Activated CD8-positive, alpha-beta memory T cell treated with anti-CD3 and anti-CD28 coated beads, Interleukin-2, amount 10 ng/mL, durations not matched to agents 7 days and 5 days (primary cell): ENCODE data around the gene UBASH3A. TPM values are rescaled to one million over a fixed set of nuclear protein-coding genes. Genes with fewer than 3 reads are reported as not detected.

Source experiments
- ATAC-seq: fragments of 150-1000 bp; cut with Tn5 transposase; one replicate; pipeline ENCODE4 v1.10.0; 2021; ENCODE audit warnings: moderate library complexity
- CTCF ChIA-PET: fragments of 350-600 bp; sonication (Branson Sonifier 250); formaldehyde crosslinking; loops from one replicate; lab custom pipeline; 2021; ENCODE audit warnings: antibody characterized with exemption; lab: Charles Lee
- DNase-seq: peaks from one replicate; pipeline ENCODE4 v3.0.0-alpha.2; 2020
- H3K27ac Mint-ChIP-seq: one replicate; pipeline ENCODE4 v1.8.0; 2021; ENCODE audit warnings: mild to moderate bottlenecking, mixed read lengths
- H3K27me3 Mint-ChIP-seq: one replicate; pipeline ENCODE4 v1.8.0; 2021; ENCODE audit warnings: mixed read lengths
- H3K36me3 Mint-ChIP-seq: one replicate; pipeline ENCODE4 v1.8.0; 2021; ENCODE audit warnings: mild to moderate bottlenecking, mixed read lengths
- H3K4me1 Mint-ChIP-seq: one replicate; pipeline ENCODE4 v1.8.0; 2021; ENCODE audit warnings: mixed read lengths
- H3K4me3 Mint-ChIP-seq: one replicate; pipeline ENCODE4 v1.8.0; 2021; ENCODE audit warnings: mild to moderate bottlenecking, moderate library complexity, mixed read lengths
- H3K9me3 Mint-ChIP-seq: one replicate; pipeline ENCODE4 v1.8.0; 2022; ENCODE audit warnings: low read depth, mixed read lengths
- total RNA-seq, 2 experiments: library from RNA; stranded (reverse); gene quantifications; one replicate each; pipeline ENCODE4 v1.2.3, GENCODE V29; 2021

The UBASH3A gene
- total RNA-seq, 2 experiments from 2014 or later, result 75.3 to 89.5 TPM

DNA sequence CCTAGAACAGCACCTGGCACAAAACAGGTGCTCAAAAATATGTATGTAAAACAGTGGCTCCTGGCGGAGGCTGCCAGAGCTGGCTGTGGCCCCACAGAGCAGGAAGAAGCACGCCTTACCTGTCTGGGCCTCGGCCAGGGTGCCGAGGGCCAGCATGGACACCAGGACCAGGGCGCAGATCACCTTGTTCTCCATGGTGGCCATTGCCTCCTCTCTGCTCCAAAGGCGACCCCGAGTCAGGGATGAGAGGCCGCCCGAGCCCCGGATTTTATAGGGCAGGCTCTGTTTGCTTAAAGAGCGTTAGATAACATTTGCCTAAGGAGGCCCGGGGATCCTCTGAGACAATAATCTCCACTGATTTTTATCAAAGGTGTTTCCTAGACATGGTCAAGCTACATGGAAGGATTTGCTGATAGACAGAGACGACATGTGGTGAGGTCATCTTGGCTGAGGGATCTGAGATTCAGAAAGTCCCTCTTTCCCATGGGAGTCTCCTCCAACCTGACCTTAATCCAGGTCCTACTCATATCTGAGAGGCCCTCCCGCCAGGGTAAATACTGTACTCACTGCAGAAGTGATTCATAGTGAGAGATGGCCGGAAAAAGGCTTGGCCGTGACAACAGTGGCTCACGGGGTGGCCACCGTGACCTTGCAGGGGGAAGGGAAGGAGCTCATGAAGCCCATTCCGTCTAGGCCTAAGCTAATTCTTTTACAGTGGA is 37.3 kb upstream of the UBASH3A start, which contains the start of gene TFF1:
TFF1 (minus strand) TSS at position 244 of the 719 bp plus-strand sequence; CDS start at position 204, 40 bp downstream.
- DNase-seq (no peak), ATAC-seq (no peak)
- H3K9me3 Mint-ChIP-seq, result no peaks in the 10 kb centered on the region
- H3K27ac Mint-ChIP-seq, result no peak within 1 kb of the TSS
- no peaks in the 10 kb centered on the region for H3K36me3 Mint-ChIP-seq
- H3K4me1 Mint-ChIP-seq, result peaks cover 11% of the 10 kb centered on the region
- CTCF ChIA-PET, result interaction anchor here (1.0 to 1.9 kb wide), 3 partner anchors 15 to 56 kb away, joined by 4 to 5 read pairs (median 4); no protein-coding TSS in a partner anchor
- peaks cover 14% of the 10 kb centered on the region for H3K27me3 Mint-ChIP-seq
- H3K4me3 Mint-ChIP-seq, result no peak within 1 kb of the TSS

DNA sequence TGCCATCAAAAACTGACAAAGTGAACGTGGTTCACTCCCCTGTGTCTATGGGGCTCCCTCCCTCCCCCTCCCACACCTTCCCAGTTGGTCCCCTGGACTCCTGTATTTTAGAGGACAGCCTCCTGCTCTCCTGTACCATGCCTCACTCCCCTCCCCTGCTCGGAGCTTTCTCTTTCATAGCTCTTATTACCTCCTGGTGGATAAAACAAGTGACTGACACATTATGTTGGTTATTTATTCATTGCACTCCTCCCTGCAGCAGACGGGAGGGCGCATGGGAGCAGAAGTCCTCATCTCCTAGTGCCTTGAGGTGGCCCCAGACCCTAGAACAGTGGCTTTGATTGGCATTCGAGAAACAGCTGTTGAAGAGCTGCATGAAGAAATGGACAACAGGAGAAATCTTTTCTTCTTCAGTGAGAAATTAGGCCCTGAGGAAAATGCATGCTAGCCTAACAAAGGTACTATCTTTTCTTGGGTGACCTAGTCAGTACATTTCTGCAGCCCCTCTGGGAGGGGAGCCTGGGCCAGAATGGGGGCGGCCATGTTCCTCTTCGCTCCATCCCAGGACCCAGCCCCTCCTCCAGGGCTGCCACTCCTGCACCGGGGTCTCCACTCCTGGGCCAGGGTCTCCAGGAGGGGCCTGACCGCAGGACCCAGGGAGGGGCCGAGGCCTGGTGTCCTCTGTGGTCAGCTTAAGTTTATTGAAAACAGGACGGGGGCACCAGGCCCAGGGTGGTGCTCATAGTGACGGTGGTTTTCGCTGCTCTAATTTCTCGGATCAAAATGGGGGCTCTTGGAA is 36.1 kb upstream of the UBASH3A start:
- H3K36me3 Mint-ChIP-seq, result peaks cover 3% of the 10 kb centered on the region
- peaks cover 12% of the 10 kb centered on the region for H3K4me1 Mint-ChIP-seq
- H3K9me3 Mint-ChIP-seq, result no peaks in the 10 kb centered on the region
- DNase-seq (no peak), ATAC-seq (no peak)
- H3K4me3 Mint-ChIP-seq, result no peak overlapping the region
- H3K27ac Mint-ChIP-seq, result no peak overlapping the region
- peaks cover 10% of the 10 kb centered on the region for H3K27me3 Mint-ChIP-seq
- CTCF ChIA-PET, result interaction anchor here (0.8 to 1.9 kb wide), 4 partner anchors 14 to 57 kb away, joined by 3 to 5 read pairs (median 4); no protein-coding TSS in a partner anchor

DNA sequence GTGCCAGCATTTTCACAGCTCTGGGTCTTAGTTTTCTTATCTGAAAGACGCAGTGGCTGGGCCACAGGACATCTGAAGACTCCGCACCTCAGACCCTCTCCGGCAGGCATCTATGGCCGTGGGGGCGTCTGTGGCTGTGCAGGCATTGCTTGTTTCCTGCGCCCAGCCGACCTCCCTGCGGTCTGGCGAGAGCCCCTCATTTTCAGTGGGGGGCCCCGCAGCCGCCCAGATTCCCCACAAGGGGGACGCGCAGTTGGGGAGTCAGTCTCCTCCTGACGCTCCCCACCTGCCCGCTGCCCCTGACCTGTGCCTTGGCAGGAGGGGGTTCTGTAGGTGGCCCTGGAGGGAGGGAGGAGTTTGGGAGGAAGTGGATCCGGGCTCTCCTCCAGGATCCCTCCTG is 33.9 kb upstream of the UBASH3A start:
- Mint-ChIP-seq H3K9me3 (no peaks in the 10 kb centered on the region), H3K4me1 (peaks cover 27% of the 10 kb centered on the region), H3K36me3 (peaks cover 3% of the 10 kb centered on the region), H3K27me3 (no peaks in the 10 kb centered on the region), H3K27ac (no peak overlapping the region), H3K4me3 (no peak overlapping the region)
- ATAC-seq (no peak), DNase-seq (no peak)
- CTCF ChIA-PET, result no interaction called here

DNA sequence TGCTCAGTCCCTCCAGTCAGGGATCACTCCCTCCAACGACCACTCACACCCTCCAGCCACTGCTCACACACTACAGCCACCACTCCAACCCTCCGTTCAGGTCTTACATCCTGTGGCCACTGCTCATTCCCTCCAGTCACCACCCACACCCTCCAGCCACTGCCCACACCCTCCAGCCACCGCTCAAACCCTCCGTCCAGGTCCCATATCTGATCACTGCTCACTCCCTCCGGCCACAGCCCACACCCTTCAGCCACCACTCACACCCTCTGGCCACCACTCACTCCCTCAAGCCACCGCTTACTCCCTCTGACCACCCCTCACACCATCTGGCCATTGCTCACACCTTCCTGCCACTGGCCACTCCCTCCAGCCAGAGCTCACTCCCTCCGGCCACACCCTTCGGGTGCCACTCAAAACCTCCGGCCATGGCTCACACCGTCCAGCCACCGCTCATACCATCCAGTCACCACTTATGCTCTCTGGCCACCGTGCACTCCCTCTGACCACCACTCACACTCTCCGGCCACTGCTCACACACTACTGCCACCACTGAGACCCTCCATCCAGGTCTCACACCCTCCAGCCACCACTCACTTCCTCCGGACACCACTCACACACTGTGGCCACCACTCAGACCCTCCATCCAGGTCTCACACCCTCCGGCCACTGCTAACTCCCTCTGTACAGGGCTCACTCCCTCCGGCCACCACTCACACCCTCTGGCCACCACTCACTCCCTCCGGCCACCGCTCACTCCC is 32.6 kb upstream of the UBASH3A start:
- Mint-ChIP-seq H3K36me3 (peaks cover 3% of the 10 kb centered on the region), H3K9me3 (no peaks in the 10 kb centered on the region), H3K27me3 (no peaks in the 10 kb centered on the region), H3K27ac (peak overlapping the region; percentile 37), H3K4me1 (peaks cover 31% of the 10 kb centered on the region), H3K4me3 (no peak overlapping the region)
- ATAC-seq, result no peak
- CTCF ChIA-PET, result interaction anchor here (1.9 kb wide), 1 partner anchor 11 kb away, joined by 5 read pairs; no protein-coding TSS in a partner anchor
- no peak for DNase-seq

DNA sequence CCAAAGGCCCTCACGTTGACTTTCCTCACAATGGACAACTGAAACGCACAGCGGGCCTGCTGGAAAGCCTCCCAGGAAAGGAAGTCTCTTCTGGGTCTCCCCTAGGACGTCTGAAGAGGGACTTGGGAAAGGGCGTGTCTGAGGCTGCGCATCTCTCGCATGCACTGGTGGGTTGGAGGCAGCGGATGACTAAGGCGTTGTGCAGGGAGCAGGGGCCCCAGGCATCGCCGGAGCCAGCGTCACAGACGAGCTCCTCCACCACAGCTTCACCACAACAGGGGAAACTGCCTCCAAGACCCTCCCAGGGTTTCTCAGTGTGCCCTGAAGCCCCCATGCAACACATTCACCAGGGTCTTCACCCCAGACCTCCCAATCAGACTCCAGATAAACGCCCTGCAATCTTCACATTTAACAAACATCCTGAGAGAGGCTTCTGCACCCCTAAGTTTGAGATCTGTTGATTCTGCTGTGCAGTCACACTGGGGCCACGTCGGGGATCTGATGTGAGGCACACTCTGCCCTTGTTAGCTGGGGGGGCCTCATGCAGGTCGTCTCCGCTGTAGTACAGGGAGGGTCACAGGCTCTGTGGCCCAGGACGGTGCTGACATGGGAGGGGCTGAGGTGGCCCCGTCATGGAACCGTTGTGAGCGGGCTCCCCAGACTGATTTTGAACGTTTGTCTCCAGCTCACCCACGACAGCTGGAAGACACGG is 30.4 kb upstream of the UBASH3A start:
- H3K9me3 Mint-ChIP-seq, result no peaks in the 10 kb centered on the region
- H3K27me3 Mint-ChIP-seq, result no peaks in the 10 kb centered on the region
- H3K36me3 Mint-ChIP-seq, result peaks cover 3% of the 10 kb centered on the region
- peak overlapping the region; percentile 73 for H3K27ac Mint-ChIP-seq
- DNase-seq (peak; percentile 66), ATAC-seq (peak; percentile 70)
- H3K4me1 Mint-ChIP-seq, result peaks cover 26% of the 10 kb centered on the region
- no peak overlapping the region for H3K4me3 Mint-ChIP-seq
- CTCF ChIA-PET, result interaction anchor here (1.0 kb wide), 2 partner anchors 40 to 51 kb away, joined by 3 to 5 read pairs; no protein-coding TSS in a partner anchor

DNA sequence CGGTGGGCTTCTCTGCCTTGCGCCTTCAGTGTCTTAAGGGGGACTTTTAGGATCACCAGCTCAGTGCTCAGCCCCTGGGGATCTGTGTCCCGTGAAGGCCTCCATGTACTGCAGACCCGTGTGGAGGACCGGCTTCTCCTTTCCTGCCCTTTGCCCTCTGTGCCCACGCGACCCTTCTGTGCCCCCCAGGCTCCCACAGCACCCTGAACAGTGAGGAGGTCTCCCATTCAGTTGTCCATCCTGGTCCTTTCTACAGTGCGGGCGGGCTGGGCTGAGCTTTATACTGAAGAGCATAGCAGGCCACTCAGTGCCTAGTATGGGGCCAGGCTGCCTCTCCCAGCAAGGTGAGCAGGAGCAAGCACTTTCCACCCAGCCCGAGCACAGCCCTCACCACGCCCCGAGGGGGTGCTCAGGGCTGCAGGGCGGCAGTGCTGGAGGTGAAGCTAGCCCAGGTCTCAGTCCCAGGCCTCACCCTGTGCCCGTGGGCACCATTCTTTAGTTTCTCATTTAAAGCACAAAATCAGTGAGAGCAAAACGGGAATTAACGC is 29.7 kb upstream of the UBASH3A start:
- ATAC-seq, result peak; percentile 32
- no peaks in the 10 kb centered on the region for H3K9me3 Mint-ChIP-seq
- peaks cover 3% of the 10 kb centered on the region for H3K36me3 Mint-ChIP-seq
- CTCF ChIA-PET, result interaction anchor here (0.7 to 1.9 kb wide), 5 partner anchors 29 to 153 kb away, joined by 3 to 9 read pairs (median 3); no protein-coding TSS in a partner anchor
- H3K4me1 Mint-ChIP-seq, result peaks cover 25% of the 10 kb centered on the region
- no peaks in the 10 kb centered on the region for H3K27me3 Mint-ChIP-seq
- peak overlapping the region; percentile 73 for H3K27ac Mint-ChIP-seq
- no peak for DNase-seq
- H3K4me3 Mint-ChIP-seq, result no peak overlapping the region

DNA sequence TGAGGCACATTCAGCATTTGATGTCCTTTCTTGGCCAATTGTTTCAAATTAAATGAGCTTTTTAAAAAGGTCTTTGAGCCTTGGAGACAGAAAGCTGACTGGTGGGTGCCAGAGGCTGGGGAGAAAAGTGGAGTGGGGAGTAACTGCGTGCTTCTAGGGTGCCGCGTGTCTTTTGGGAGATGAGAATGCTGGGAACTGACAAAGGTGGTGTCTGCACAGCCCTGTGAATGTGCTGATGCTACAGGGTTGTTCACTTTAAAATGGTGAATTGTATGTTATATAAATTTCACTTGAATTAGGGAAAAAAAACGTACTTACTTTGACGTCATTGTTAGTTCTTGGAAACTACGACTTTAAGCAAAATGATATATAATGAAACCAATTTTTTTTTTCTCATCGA is 29.2 kb upstream of the UBASH3A start:
- Mint-ChIP-seq H3K27ac (peak overlapping the region; percentile 73), H3K36me3 (peaks cover 3% of the 10 kb centered on the region), H3K4me3 (no peak overlapping the region), H3K9me3 (no peaks in the 10 kb centered on the region), H3K27me3 (no peaks in the 10 kb centered on the region), H3K4me1 (peaks cover 25% of the 10 kb centered on the region)
- CTCF ChIA-PET, result interaction anchor here (0.7 to 1.9 kb wide), 3 partner anchors 29 to 152 kb away, joined by 3 to 9 read pairs (median 3); no protein-coding TSS in a partner anchor
- no peak for DNase-seq
- peak; percentile 35 for ATAC-seq

DNA sequence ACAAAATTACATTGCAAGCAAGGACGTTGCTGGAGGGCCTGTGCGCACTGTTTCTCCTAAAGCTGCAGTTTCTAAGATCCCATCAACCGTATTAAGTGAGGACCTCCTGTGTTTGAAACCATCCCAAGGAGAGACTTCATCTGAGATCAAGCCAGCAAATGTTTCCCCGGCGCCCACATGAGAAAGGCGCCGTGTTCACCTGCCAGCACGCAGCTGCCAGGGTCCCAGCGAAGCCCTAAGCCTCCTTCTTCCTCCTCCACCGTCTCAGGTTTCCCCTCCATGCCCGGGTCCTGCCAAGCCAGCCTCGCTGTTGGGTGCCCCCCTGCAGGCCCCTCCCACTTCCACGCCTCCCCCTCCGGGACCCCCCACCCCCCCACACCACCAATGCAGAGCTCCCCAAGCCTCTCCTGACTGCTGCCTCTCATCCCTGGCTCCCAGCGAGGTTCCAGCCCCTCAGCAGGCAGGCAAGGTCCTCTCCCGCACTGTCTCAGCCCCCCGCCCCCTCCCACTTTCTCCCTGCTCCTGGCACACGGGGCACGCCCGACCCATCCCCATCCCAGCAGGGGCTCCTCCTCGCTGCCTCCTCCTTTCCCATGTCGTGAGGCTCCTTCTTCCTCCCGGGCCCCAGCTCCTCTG is 28.7 kb upstream of the UBASH3A start:
- DNase-seq, result no peak
- peaks cover 25% of the 10 kb centered on the region for H3K4me1 Mint-ChIP-seq
- peak; percentile 37 for ATAC-seq
- CTCF ChIA-PET, result interaction anchor here (0.7 to 1.9 kb wide), 5 partner anchors 17 to 229 kb away, joined by 3 to 9 read pairs (median 3); no protein-coding TSS in a partner anchor
- H3K27ac Mint-ChIP-seq, result peak overlapping the region; percentile 73
- H3K27me3 Mint-ChIP-seq, result no peaks in the 10 kb centered on the region
- H3K9me3 Mint-ChIP-seq, result no peaks in the 10 kb centered on the region
- no peak overlapping the region for H3K4me3 Mint-ChIP-seq
- peaks cover 3% of the 10 kb centered on the region for H3K36me3 Mint-ChIP-seq

DNA sequence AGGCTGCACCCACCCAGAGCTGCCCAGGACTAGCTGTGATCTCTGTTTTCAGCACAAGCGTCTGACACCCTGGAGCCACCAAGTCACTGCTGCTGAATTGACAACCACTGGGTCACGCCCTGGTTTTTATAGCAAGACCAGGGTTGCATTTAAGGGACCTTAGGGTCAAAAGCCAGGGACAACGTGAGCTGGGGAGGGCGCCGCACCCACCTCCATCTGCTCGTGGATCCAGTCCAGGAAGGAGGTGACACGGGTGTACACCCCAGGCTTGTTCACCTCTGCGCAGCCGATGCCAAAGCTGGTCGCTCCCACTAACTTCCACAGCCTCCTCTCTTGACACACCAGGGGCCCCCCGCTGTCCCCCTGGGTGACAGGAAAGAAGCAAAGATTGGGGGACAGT is 28.2 kb upstream of the UBASH3A start:
- no peaks in the 10 kb centered on the region for H3K9me3 Mint-ChIP-seq
- ATAC-seq (no peak), DNase-seq (no peak)
- no peak overlapping the region for H3K4me3 Mint-ChIP-seq
- H3K36me3 Mint-ChIP-seq, result peaks cover 3% of the 10 kb centered on the region
- no peak overlapping the region for H3K27ac Mint-ChIP-seq
- CTCF ChIA-PET, result interaction anchor here (1.0 to 1.9 kb wide), 3 partner anchors 17 to 230 kb away, joined by 3 to 9 read pairs (median 3); no protein-coding TSS in a partner anchor
- H3K27me3 Mint-ChIP-seq, result no peaks in the 10 kb centered on the region
- H3K4me1 Mint-ChIP-seq, result peaks cover 25% of the 10 kb centered on the region

DNA sequence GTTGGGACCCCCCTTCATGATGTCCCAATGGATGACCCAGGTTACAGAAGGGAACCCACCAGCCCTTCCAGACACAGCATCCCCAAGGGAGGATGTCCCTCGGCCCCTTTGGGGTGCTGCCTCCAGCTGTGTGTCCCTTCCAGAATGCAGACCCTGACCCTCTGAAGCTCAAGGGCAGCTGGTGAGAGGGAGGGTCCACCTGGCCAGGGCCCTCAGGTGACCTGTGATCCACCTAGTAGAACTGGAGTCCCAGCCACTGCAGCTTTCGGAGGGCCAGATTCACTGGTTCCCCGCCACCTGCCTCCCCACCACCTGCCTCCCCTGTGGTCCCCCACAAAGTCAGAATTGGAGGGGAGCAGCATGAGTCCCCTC is 27.8 kb upstream of the UBASH3A start:
- no peaks in the 10 kb centered on the region for H3K27me3 Mint-ChIP-seq
- H3K4me1 Mint-ChIP-seq, result peaks cover 25% of the 10 kb centered on the region
- H3K27ac Mint-ChIP-seq, result no peak overlapping the region
- no peaks in the 10 kb centered on the region for H3K9me3 Mint-ChIP-seq
- no peak overlapping the region for H3K4me3 Mint-ChIP-seq
- H3K36me3 Mint-ChIP-seq, result peaks cover 3% of the 10 kb centered on the region
- DNase-seq (no peak), ATAC-seq (no peak)
- CTCF ChIA-PET, result interaction anchor here (1.0 to 1.9 kb wide), 3 partner anchors 16 to 230 kb away, joined by 3 to 9 read pairs (median 3); no protein-coding TSS in a partner anchor

DNA sequence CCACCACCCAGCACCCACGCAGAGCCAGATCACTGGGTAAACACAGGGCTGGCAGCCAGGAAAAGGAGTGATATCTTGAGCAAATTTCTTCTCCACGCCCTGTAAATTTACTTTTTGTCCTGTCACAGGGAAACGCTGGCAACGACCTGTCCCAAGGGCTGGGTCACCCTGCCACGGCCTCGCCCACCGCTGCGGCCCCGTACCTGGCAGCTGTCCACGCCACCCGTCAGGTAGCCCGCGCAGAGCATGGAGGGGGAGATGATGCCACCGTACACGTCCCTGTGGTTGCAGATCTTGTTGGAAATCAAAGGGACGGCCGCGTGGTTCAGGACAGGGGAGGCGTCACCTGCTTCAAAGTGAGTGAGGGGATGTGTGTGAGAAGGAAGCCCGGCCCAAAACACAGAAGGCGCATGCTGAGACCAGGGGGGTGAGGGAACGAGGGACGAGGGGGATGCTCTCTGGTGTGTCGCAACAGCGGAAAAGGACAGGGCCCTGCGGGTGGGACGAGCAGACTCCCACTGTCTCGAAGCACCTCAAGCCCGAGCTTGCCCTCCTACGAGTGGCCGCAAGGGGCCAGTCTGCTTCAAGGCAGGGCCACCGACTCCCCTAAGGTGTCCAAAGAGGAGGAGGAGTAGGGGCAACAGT is 27.2 kb upstream of the UBASH3A start:
- H3K36me3 Mint-ChIP-seq, result peaks cover 4% of the 10 kb centered on the region
- CTCF ChIA-PET, result no interaction called here

More for the DNA sequence above, 27.2 kb upstream of the UBASH3A start:
- Mint-ChIP-seq H3K4me3 (no peak overlapping the region), H3K9me3 (peaks cover under 1% of the 10 kb centered on the region), H3K27me3 (no peaks in the 10 kb centered on the region), H3K4me1 (peaks cover 25% of the 10 kb centered on the region), H3K27ac (no peak overlapping the region)
- DNase-seq (no peak), ATAC-seq (no peak)
